Nephron progenitor cell (in vitro differentiated cells): ENCODE data around the gene NKAP.

ENCODE experiments used
- DNase-seq: peaks from one replicate; pipeline ENCODE4 v3.0.0; 2021
- H3K27ac Mint-ChIP-seq: 2 replicates; pipeline ENCODE4 v1.8.0; 2021; ENCODE audit warnings: mild to moderate bottlenecking, moderate library complexity, mixed read lengths
- H3K27me3 Mint-ChIP-seq: 2 replicates; pipeline ENCODE4 v1.8.0; 2021; ENCODE audit warnings: mild to moderate bottlenecking, low read depth, mixed read lengths; ENCODE audit not compliant: poor library complexity
- H3K36me3 Mint-ChIP-seq: 2 replicates; pipeline ENCODE4 v1.8.0; 2021; ENCODE audit warnings: low read depth, mixed read lengths
- H3K4me1 Mint-ChIP-seq: 2 replicates; pipeline ENCODE4 v1.8.0; 2021; ENCODE audit warnings: mixed read lengths
- H3K4me3 Mint-ChIP-seq: 2 replicates; pipeline ENCODE4 v1.8.0; 2021; ENCODE audit warnings: mild to moderate bottlenecking, moderate library complexity, mixed read lengths
- H3K9me3 Mint-ChIP-seq: 2 replicates; pipeline ENCODE4 v1.8.0; 2021; ENCODE audit warnings: mild to moderate bottlenecking, moderate library complexity, mixed read lengths
- TF ChIP-seq, protein P1 (sequence below): fragments of 200-600 bp; sonication (generic); IDR thresholded peaks from 2 replicates; pipeline ENCODE4 v1.5.0; 2021; ENCODE audit warnings: antibody characterized with exemption

The NKAP gene

GRCh38 chrX:119887721-119888425, 55.7 kb downstream of the NKAP start:
- DNase-seq, result peak; percentile 75
- H3K4me3 Mint-ChIP-seq, result peak overlapping the region; percentile 74
- no peak overlapping the region for H3K27ac Mint-ChIP-seq
- no peaks in the 10 kb centered on the region for H3K36me3 Mint-ChIP-seq
- H3K4me1 Mint-ChIP-seq, result peaks cover 12% of the 10 kb centered on the region
- H3K27me3 Mint-ChIP-seq, result peaks cover 2% of the 10 kb centered on the region
- TF ChIP-seq, protein P1, sequence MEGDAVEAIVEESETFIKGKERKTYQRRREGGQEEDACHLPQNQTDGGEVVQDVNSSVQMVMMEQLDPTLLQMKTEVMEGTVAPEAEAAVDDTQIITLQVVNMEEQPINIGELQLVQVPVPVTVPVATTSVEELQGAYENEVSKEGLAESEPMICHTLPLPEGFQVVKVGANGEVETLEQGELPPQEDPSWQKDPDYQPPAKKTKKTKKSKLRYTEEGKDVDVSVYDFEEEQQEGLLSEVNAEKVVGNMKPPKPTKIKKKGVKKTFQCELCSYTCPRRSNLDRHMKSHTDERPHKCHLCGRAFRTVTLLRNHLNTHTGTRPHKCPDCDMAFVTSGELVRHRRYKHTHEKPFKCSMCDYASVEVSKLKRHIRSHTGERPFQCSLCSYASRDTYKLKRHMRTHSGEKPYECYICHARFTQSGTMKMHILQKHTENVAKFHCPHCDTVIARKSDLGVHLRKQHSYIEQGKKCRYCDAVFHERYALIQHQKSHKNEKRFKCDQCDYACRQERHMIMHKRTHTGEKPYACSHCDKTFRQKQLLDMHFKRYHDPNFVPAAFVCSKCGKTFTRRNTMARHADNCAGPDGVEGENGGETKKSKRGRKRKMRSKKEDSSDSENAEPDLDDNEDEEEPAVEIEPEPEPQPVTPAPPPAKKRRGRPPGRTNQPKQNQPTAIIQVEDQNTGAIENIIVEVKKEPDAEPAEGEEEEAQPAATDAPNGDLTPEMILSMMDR, result peak; percentile 42
- H3K9me3 Mint-ChIP-seq, result peaks cover 42% of the 10 kb centered on the region

GRCh38 chrX:119885554-119886428, 57.8 kb downstream of the NKAP start:
- H3K4me1 Mint-ChIP-seq, result peaks cover under 1% of the 10 kb centered on the region
- H3K9me3 Mint-ChIP-seq, result peaks cover 31% of the 10 kb centered on the region
- TF ChIP-seq, protein P1, result no peak
- H3K36me3 Mint-ChIP-seq, result no peaks in the 10 kb centered on the region
- H3K27me3 Mint-ChIP-seq, result peaks cover 3% of the 10 kb centered on the region
- no peak overlapping the region for H3K27ac Mint-ChIP-seq
- no peak for DNase-seq
- no peak overlapping the region for H3K4me3 Mint-ChIP-seq

- Mint-ChIP-seq H3K27ac (peak overlapping the region; percentile 70), H3K9me3 (peaks cover 46% of the 10 kb centered on the region)
These were observed 62.8 kb downstream of the NKAP start for GRCh38 chrX:119880552-119881437.

DNA sequence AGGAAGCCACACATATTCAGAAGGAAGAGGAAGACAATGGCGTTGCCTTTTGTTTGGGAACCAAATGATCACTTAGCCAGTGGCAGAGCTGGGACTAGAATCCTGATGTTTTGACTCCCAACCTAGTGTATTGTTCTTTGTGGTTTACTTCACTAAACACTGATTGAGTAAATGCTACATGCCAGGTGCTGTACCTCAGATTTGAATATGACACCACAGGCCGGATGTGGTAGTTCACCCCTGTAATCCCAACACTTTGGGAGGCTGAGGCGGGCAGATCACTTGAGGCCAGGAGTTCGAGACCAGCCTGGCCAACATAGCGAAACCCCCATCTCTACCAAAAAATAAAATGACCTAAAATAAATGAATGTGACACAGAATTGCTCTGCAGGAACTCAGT, 63.5 kb downstream of the NKAP start:
- no peak overlapping the region for H3K4me3 Mint-ChIP-seq
- peaks cover 3% of the 10 kb centered on the region for H3K27me3 Mint-ChIP-seq
- peak overlapping the region; percentile 70 for H3K27ac Mint-ChIP-seq
- peaks cover 15% of the 10 kb centered on the region for H3K36me3 Mint-ChIP-seq
- TF ChIP-seq, protein P1, result no peak
- no peak for DNase-seq
- H3K4me1 Mint-ChIP-seq, result peaks cover 6% of the 10 kb centered on the region
- peaks cover 46% of the 10 kb centered on the region for H3K9me3 Mint-ChIP-seq

More at GRCh38 chrX:119880552-119881437, 62.8 kb downstream of the NKAP start:
- TF ChIP-seq, protein P1, result peak; percentile 54
- H3K4me1 Mint-ChIP-seq, result peaks cover 6% of the 10 kb centered on the region
- H3K27me3 Mint-ChIP-seq, result peaks cover 3% of the 10 kb centered on the region
- DNase-seq, result peak; percentile 21
- H3K4me3 Mint-ChIP-seq, result no peak overlapping the region
- peaks cover 14% of the 10 kb centered on the region for H3K36me3 Mint-ChIP-seq

DNA sequence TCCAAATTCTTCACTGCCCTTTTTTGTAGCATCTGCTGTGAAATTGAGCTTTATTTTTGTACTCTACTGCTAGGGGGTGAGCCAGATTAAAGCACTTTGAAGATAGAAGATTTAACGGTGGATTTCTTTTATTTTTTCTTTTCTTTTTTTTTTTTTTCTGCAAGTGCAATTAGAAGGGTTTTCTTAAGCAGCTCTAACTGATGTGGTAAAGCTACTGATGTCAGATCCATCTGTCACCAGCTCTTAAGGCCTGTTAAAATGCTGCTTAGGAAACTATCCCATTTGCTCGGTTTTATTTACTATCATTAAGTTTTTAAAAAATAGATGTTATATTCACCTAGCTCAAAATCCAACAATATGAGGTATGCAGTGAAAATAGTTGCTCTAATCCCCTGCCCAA, 64.8 kb downstream of the NKAP start:
- Mint-ChIP-seq H3K27me3 (peaks cover 3% of the 10 kb centered on the region), H3K36me3 (peaks cover 19% of the 10 kb centered on the region), H3K4me3 (no peak overlapping the region), H3K9me3 (peaks cover 43% of the 10 kb centered on the region), H3K4me1 (peaks cover 6% of the 10 kb centered on the region), H3K27ac (no peak overlapping the region)
- DNase-seq, result no peak
- TF ChIP-seq, protein P1, result no peak
